WTC11 (cell line): Measurements from ENCODE around the gene PIK3CG.

ENCODE experiments used
- JUN ChIP-seq: sonication (generic); formaldehyde crosslinking; IDR thresholded peaks from 2 replicates; pipeline ENCODE4 v1.8.0; 2023; ENCODE audit warnings: mild to moderate bottlenecking, missing genetic modification reagents
- ZNF263 ChIP-seq: sonication (generic); formaldehyde crosslinking; IDR thresholded peaks from 2 replicates; pipeline ENCODE4 v1.8.1; 2022; ENCODE audit warnings: low read depth, mild to moderate bottlenecking, moderate library complexity, missing genetic modification reagents
- TF ChIP-seq, protein P1 (sequence below): fragments of 200-600 bp; IDR thresholded peaks from 2 replicates; pipeline ENCODE4 v1.8.0; 2022; ENCODE audit warnings: antibody characterized with exemption
- TF ChIP-seq, protein P2 (sequence below): sonication (generic); formaldehyde crosslinking; IDR thresholded peaks from 2 replicates; pipeline ENCODE4 v1.8.1; 2023; ENCODE audit warnings: mild to moderate bottlenecking, missing genetic modification reagents, moderate library complexity
- TF ChIP-seq, protein P3 (sequence below): sonication (generic); formaldehyde crosslinking; IDR thresholded peaks from 2 replicates; pipeline ENCODE4 v1.8.1; 2023; ENCODE audit warnings: mild to moderate bottlenecking, missing genetic modification reagents, moderate library complexity
- TF ChIP-seq, protein P4 (sequence below): sonication (generic); formaldehyde crosslinking; IDR thresholded peaks from 2 replicates; pipeline ENCODE4 v1.8.1; 2022; ENCODE audit warnings: missing genetic modification reagents, borderline replicate concordance

DNA sequence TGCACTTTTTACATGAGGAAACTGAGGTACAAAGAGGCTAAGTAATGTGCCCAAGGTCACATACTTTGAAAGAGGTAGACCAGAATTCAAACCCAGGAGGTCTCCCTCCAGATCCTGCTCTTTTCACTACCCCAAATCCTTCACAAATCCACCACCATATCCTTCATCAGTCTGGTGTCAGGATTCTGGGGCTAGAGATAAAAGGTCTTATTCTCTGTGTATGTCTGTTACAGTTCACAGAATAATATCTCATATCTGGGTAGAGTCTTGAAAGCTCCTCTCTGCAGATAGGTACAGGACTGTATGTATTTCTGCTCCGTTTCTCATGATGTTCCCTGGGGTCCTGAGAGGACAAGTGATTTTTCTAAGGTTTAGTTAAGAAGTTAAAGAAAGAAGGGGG is 4.9 kb downstream of the PIK3CG start:
- no peak for TF ChIP-seq ZNF263 (CRISPR knock-in tag)
- TF ChIP-seq, protein P1, sequence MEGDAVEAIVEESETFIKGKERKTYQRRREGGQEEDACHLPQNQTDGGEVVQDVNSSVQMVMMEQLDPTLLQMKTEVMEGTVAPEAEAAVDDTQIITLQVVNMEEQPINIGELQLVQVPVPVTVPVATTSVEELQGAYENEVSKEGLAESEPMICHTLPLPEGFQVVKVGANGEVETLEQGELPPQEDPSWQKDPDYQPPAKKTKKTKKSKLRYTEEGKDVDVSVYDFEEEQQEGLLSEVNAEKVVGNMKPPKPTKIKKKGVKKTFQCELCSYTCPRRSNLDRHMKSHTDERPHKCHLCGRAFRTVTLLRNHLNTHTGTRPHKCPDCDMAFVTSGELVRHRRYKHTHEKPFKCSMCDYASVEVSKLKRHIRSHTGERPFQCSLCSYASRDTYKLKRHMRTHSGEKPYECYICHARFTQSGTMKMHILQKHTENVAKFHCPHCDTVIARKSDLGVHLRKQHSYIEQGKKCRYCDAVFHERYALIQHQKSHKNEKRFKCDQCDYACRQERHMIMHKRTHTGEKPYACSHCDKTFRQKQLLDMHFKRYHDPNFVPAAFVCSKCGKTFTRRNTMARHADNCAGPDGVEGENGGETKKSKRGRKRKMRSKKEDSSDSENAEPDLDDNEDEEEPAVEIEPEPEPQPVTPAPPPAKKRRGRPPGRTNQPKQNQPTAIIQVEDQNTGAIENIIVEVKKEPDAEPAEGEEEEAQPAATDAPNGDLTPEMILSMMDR = no peak
- no peak for TF ChIP-seq JUN
- TF ChIP-seq, protein P2, sequence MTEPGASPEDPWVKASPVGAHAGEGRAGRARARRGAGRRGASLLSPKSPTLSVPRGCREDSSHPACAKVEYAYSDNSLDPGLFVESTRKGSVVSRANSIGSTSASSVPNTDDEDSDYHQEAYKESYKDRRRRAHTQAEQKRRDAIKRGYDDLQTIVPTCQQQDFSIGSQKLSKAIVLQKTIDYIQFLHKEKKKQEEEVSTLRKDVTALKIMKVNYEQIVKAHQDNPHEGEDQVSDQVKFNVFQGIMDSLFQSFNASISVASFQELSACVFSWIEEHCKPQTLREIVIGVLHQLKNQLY (CRISPR knock-in tag) = no peak
- TF ChIP-seq, protein P3, sequence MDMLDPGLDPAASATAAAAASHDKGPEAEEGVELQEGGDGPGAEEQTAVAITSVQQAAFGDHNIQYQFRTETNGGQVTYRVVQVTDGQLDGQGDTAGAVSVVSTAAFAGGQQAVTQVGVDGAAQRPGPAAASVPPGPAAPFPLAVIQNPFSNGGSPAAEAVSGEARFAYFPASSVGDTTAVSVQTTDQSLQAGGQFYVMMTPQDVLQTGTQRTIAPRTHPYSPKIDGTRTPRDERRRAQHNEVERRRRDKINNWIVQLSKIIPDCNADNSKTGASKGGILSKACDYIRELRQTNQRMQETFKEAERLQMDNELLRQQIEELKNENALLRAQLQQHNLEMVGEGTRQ (CRISPR knock-in tag) = no peak
- TF ChIP-seq, protein P4, sequence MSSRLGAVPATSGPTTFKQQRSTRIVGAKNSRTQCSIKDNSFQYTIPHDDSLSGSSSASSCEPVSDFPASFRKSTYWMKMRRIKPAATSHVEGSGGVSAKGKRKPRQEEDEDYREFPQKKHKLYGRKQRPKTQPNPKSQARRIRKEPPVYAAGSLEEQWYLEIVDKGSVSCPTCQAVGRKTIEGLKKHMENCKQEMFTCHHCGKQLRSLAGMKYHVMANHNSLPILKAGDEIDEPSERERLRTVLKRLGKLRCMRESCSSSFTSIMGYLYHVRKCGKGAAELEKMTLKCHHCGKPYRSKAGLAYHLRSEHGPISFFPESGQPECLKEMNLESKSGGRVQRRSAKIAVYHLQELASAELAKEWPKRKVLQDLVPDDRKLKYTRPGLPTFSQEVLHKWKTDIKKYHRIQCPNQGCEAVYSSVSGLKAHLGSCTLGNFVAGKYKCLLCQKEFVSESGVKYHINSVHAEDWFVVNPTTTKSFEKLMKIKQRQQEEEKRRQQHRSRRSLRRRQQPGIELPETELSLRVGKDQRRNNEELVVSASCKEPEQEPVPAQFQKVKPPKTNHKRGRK (CRISPR knock-in tag) = no peak
